Stimulated activated CD8-positive, alpha-beta memory T cell treated with anti-CD3 and anti-CD28 coated beads, Interleukin-4, amount 100 ng/mL, for 24 hours (primary cell): ENCODE data around the gene PGS1.

Experiments used
- DNase-seq: peaks from one replicate; pipeline ENCODE4 v3.0.0-alpha.2; 2020; ENCODE audit warnings: low read depth

PGS1 gene

DNA sequence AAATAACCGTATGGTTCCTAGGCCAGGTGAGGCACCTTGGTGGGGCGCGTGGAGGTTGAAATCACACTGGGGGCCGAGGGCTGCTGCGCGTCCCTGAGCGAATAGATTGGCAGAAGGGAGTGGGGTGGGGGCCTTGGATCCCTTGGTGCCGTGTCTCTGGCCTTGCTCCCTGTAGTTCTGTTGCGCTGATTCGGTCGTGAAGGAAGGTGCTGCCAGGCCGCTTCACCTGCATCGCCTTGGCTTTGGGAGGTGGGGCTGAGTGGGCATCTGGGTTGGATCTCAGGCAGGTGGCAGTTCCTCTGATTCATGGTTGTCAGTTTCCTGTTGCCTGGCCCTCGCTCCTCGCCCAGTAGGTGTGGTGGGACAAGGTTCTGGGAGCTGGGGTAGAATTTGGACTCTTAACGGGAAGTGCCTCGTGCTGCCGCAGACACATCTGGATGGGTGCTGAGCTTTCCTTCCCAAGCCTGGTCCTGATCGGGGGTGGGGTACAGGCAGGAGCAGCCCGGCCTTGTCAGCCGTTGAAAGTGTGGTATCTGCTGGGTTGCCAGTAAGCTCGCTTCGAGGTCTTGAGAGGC, 30.1 kb downstream of the PGS1 start:
- DNase-seq = no peak

GRCh38 chr17:78409191-78409928, 30.9 kb downstream of the PGS1 start:
- DNase-seq = no peak

DNA sequence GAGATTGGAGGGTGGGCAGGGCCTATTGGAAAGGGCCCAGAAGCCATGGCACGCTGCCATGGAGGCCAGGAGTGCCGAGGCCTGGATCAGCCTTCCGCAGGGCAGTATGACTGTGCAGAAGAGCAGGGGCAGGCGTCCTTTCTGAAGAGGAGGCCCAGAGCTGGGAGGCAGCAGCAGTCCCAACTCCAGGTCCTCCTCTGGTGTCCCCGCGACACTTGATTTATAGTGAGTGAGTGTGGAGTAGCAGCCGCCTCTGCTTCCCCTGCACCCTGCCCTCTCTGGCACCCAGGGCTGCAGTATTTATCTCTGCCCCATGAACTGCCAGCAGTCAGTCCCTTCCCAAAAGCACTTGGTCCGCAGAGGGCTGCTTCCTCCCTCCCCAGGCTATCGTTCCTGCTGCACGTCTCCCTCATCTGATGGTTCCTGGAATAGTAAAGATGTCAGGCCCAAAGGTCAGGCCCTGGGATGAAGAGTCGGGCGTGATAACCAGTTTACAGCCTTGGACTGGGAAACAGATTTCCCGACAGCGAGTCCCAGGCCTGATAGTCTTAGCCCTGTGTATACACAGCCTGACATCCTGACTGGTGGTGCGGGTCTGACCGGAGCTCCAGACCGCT, 32.9 kb downstream of the PGS1 start:
- no peak for DNase-seq

GRCh38 chr17:78412403-78412802, 34.0 kb downstream of the PGS1 start:
- DNase-seq = no peak

- DNase-seq = peak; percentile 38
Measured at GRCh38 chr17:78414178-78415162, 36.0 kb downstream of the PGS1 start.

DNA sequence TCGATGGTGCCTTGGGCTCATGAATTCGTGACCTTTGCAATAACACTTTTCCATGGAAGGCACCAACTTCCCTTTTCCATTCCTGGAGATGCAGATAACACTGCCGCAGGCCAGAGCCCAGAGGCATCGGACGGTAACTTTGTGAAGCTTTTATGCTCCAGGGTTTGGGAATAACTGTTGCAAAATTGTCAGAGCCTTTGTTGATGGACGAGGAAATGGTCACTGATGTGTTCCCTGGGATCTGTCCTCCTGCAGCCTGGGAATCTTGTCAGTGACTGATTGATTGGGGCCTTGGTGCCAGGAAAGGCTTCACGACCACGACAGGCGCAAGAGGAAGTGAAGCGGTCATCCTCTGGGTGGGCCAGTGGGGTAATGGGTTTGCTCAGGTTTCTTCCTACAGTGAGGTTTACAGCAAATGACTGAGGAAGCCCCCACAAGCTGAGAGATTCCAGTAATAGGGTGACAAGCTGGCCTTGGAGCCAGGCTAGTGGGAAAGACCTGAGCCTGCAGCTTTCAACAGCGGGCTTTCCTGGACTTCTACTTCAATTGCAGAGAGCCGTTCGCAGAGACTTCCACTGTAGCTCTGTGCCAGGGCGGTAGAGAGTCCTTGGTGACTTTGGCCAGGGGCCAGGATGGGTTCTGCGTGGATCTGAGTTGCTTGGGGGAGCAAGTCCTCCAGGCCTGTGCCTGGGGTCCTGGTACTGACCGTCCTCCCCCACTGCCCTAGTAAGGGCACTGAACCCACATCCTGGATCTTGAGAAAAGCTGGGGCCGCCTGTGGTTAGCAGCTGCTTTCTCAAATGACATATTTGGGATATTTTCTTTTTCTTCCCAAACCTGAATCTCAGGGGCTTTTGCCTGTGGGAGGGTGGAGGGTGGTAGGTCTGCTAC, 37.6 kb downstream of the PGS1 start:
- no peak for DNase-seq

- no peak for DNase-seq
Measured at GRCh38 chr17:78416791-78417530, 38.5 kb downstream of the PGS1 start.

- DNase-seq = no peak
Measured at GRCh38 chr17:78417531-78417909, 39.1 kb downstream of the PGS1 start.

DNA sequence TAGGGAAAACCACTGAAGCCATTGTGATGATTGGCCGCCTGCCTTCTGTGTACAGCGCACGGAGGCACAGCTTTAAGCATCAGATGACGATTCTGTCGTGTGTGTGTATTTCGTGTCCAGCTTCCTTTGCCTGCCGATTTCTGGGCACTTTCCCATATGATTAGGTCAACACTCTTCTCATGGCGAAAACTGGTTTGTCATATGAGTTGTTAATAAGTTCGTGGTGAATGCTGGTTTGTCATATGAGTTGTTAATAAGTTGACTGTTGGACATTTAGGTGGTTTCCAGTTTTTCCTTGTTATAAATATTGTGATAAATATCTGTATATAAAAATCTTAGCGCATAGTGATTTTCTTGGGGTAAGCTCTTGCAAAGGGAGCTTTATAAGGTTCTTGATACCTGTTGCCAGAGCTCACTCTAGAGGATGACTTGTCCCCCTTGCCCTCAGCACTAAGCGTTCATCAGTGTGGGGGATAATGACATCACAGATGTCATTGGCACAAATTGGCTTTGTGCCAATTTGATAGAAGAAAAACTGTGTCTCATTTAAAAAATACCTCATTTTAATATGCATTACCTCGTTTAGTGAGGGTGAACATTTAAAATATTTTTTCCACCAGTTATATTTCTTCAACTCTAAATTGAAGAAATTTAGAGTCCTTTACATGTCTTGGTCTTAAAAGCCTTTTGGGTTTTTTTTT, 40.0 kb downstream of the PGS1 start:
- DNase-seq = no peak

DNA sequence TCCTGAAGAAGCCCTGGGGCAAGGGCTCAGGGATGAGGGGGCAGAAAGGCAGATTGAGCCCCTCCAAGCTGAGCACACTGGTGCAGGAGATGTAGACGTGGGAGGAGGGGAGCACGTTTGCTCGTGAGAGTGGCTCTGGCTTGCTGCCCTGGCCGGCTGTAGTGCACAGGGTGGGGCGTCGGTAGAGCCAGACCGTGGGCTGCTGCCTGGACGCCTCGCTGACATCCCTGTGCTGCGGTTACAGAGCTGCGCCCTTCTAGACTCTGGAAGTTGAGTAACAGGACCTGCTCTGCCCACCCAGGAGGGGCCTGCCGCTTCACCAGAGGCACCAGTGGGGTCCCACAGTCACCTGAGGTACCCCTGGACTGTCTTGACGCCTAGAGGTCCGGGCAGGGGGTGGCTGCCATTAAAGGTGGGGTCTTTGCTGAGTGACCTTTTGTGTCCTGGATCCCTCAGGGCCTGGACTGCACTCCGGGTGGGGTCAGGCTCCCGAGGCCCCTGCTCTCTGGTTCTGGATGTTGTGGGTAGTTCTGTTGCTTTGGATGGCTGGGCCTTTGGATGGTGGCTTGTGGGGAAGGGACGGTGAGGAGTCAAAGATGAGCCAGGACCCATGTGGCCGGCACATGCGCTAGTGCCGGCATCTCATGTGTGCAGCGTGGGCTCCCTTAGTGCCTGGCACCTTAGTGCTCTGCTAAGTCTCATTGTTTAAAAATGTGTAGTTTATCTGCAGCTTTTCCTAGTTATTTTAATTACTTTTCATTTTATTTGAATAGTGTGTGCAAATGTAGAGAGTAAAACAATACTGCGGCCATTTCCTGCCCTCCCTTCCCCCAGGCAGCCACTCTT, 41.7 kb downstream of the PGS1 start:
- no peak for DNase-seq

DNA sequence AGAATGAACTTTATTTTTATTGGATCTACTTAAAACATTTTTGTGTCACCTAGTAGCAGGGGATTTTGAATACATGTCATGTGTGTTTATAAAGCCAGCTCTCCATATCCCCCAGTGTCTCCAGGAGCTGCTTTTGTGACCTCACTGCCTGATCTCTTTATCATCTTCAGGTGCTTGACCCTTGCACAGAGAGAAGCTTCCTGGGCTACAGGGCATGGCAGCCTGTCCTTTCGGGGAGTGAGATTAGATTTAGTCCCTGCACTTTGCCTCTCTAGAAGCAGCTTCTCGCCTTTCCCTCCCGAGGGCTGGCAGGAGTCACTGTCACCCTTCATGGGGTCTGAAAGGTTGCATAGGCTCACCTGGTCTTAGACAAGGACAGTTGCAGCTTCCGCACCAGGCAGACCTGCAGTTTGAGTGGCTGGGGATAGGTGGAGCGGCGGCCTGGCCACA, 42.7 kb downstream of the PGS1 start:
- DNase-seq = no peak

- peak; percentile 58 for DNase-seq
Measured at GRCh38 chr17:78421534-78422266, 43.3 kb downstream of the PGS1 start.

DNA sequence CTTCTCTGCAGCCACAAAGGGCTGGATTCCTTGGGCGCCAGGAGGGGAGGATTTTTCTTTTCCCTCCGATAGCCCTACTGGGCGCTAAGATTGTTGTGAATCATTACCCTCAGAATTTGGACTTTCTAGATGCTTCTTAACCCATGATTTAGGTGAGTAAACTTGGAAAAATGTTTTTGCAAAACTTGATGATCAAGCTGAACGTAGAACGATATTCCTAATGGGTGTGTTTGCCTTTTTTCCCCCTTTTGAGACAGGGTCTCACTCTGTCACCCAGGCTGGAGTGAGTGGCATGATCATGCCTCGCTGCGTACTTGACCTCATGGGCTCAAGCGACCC, 43.8 kb downstream of the PGS1 start:
- no peak for DNase-seq

DNA sequence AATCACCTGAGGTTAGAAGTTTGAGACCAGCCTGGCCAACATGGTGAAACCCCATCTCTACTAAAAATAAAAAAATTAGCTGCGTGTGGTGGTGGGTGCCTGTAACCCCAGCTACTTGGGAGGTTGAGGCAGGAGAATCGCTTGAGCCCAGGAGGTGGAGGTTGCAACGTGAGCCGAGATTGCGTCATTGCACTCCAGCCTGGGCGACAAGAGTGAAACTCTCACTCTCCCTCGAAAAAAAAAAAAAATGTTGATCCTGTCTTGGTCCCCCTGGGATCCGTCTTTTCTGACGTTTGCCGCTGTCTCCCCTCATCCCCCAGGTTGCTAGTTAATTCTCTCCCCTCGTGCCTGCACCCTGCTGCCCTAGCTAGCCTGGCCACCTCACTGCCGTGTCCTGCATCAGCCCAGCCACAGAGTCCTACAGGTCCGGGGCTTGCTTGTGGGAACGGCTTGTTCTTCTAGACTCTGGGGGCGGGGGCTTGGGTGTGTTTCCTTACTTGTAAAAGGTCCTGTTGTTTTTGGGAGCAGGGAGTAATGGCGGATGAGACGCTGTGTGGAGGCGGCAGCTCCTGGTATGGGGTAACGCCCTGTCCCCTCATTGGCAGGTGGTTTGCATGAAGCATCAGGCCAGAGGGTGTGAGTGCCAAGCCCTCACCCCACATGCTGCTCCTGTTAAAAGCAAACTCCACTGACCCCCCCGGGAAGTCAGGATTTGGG, 44.6 kb downstream of the PGS1 start:
- no peak for DNase-seq

GRCh38 chr17:78423961-78424675, 45.7 kb downstream of the PGS1 start:
- no peak for DNase-seq

DNA sequence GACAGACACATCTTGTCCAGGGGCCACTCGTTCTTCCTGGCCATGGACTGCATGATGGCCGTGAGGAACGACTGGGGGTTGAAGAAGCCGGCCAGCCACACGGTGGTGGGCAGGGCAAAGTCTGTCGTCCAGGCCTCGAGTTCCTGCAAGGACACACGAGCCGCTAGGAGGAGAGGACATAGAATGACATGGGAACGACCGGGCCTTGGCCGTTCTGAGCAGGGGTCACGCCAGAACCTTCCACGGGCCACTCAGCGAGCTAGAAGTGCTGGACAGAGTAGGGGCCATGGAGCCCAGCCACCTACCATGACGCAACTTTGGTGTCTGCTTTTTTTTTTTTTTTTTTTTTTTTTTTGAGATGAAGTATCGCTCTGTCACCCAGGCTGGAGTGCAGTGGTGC, 47.0 kb downstream of the PGS1 start:
- DNase-seq = no peak

DNA sequence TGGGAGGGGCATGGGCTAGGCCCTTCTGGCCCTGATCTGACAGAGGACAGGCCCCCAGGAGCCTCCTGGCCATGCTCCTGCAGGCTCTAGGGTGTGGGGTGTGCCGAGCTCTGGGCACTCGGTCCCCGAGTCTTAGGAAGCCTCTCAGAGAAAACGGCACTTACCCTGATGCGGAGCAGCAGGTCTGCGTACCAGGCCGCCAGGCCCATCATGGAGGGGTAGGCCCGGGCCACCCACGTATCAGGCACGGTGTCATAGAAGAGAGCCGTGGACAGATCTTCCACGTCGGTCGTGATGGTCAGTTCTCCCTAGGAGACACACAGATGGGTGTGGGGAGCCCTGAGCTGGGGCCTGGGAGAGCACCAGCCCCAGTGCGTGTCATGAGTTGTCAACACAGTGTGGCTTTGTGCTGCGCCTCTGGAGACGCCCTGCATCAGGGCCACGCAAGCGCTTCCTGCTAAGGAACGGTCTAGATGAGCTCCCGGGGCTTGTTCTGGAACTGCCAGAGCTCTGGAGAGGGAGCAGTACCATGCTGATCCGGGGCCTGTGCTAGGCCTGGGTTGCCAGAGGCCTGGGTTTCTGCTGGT, 47.9 kb downstream of the PGS1 start:
- DNase-seq = no peak
